GM12891 (cell line): ENCODE data around the gene NEMF.

ENCODE experiments used
- PAX5 ChIP-seq: IDR thresholded peaks from 2 replicates; pipeline ENCODE4 v1.6.1; 2011; ENCODE audit warnings: low read length, moderate library complexity, mild to moderate bottlenecking; ENCODE audit not compliant: insufficient read depth, severe bottlenecking
- POLR2A ChIP-seq: IDR thresholded peaks from 2 replicates; pipeline ENCODE4 v1.6.1; 2011; ENCODE audit warnings: low read depth, low read length, control low read depth
- POLR2AphosphoS5 ChIP-seq: IDR thresholded peaks from 2 replicates; pipeline ENCODE4 v1.6.1; 2011; ENCODE audit warnings: low read depth, low read length, control low read depth
- POU2F2 ChIP-seq: IDR thresholded peaks from 2 replicates; pipeline ENCODE4 v1.6.1; 2011; ENCODE audit warnings: low read depth, mild to moderate bottlenecking, control low read depth, low read length, moderate library complexity
- SPI1 ChIP-seq: IDR thresholded peaks from 2 replicates; pipeline ENCODE4 v1.6.1; 2011; ENCODE audit warnings: low read depth, low read length, control low read depth
- TAF1 ChIP-seq: IDR thresholded peaks from 2 replicates; pipeline ENCODE4 v1.6.1; 2011; ENCODE audit warnings: low read depth, low read length, control low read depth

GRCh38 chr14:49892301-49892635 lies 39.7 kb upstream of the NEMF start:
- no peak for TF ChIP-seq POLR2A
- TF ChIP-seq POLR2AphosphoS5 = no peak
- no peak for TF ChIP-seq POU2F2
- no peak for TF ChIP-seq TAF1
- TF ChIP-seq SPI1 = no peak
- no peak for TF ChIP-seq PAX5
